GM18498 (cell line): Measurements from ENCODE around the gene IL11RA.
A peak's percentile ranks its signal among the peaks of the same experiment; 100 is the strongest.

Source experiments
- ATAC-seq: cut with Tn5 transposase; IDR thresholded peaks from one replicate; pipeline ENCODE4 v1.9.1; 2021; ENCODE audit warnings: mild to moderate bottlenecking, moderate library complexity; ENCODE audit not compliant: unreplicated experiment

IL11RA gene

GRCh38 chr9:34651876-34652601, at the start of gene IL11RA:
Gene IL11RA, plus strand, starts transcription at chr9:34652185. Its CDS starts 3,033 bp downstream, at chr9:34655218.
- ATAC-seq, result no peak

GRCh38 chr9:34603610-34604231, 48.3 kb upstream of the IL11RA start:
- peak; percentile 75 for ATAC-seq

GRCh38 chr9:34606190-34606589, 45.8 kb upstream of the IL11RA start:
- ATAC-seq, result no peak

- no peak for ATAC-seq
Observed at GRCh38 chr9:34606905-34607304, 45.1 kb upstream of the IL11RA start.

GRCh38 chr9:34607331-34607730, 44.7 kb upstream of the IL11RA start:
- no peak for ATAC-seq

- ATAC-seq, result no peak
Observed at GRCh38 chr9:34610434-34611206, 41.4 kb upstream of the IL11RA start.

- ATAC-seq, result peak; percentile 7
Observed at GRCh38 chr9:34611251-34611810, 40.7 kb upstream of the IL11RA start.

GRCh38 chr9:34611811-34612787, 39.9 kb upstream of the IL11RA start, which contains the start of gene RPP25L:
Gene RPP25L, minus strand, starts transcription at chr9:34612097. Its CDS starts 801 bp downstream, at chr9:34611296.
- peak; percentile 89 for ATAC-seq

- no peak for ATAC-seq
Observed at GRCh38 chr9:34612788-34613390, 39.1 kb upstream of the IL11RA start.

GRCh38 chr9:34615132-34615531, 36.9 kb upstream of the IL11RA start:
- no peak for ATAC-seq

GRCh38 chr9:34620061-34620994, 31.7 kb upstream of the IL11RA start, which contains the start of gene DCTN3:
Gene DCTN3, minus strand, starts transcription at chr9:34620495. Its CDS starts 31 bp downstream, at chr9:34620464.
- peak; percentile 98 for ATAC-seq

- ATAC-seq, result no peak
Observed at GRCh38 chr9:34623374-34624235, 28.4 kb upstream of the IL11RA start.

GRCh38 chr9:34624475-34625185, 27.4 kb upstream of the IL11RA start:
- no peak for ATAC-seq

GRCh38 chr9:34625186-34625486, 26.8 kb upstream of the IL11RA start:
- no peak for ATAC-seq

- ATAC-seq, result no peak
Observed at GRCh38 chr9:34627716-34628655, 24.0 kb upstream of the IL11RA start.
